ENCODE data around the gene RAPGEF5.

Gene RAPGEF5

GRCh38 chr7:22378199-22378980 is 21.4 kb upstream of the RAPGEF5 start:
- no peak for DNase-seq (ENCODE audit: low spot score)

DNA sequence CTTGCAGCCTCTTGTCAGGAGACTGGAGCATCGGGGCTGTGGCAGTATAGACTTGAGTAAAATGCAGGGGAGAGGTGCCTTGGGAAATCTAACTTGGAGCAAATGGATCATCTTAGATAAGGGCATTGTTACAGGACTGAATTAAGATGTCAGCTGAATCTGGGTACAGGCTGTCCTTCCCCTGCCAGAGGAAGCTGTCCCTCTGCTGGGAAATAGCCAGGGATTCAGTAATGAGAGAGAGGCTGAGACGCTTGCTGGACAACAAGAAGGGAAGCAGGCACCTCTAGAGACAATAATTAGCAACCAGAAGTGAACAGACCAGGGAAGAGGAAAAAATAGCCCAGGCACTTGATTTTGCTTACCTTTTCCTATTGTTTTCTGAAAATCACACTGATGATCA is 20.7 kb upstream of the RAPGEF5 start:
- DNase-seq (ENCODE audit: low spot score) = no peak

- peak; percentile 19 for DNase-seq (ENCODE audit: low spot score)
Observed at GRCh38 chr7:22375359-22376048, 18.6 kb upstream of the RAPGEF5 start.

DNA sequence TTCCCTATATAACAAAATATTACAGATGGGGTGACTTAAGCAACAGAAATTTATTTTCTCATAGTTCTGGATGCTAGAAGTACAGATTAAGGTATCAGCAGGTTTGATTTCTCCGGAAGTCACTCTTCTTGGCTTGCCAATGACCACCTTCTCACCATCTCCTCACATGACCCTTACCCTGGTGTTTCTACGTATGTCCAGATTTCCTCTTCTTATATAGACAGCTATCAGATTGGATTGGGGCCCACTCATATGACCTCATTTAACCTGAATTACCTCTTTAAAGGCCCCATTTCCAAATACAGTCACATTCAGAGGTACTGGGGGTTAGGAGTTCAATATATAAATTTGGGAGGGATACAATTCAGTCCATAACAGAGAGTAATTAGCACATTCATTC is 17.0 kb upstream of the RAPGEF5 start:
- DNase-seq (ENCODE audit: low spot score) = no peak

- no peak for DNase-seq (ENCODE audit: low spot score)
Observed at GRCh38 chr7:22373388-22373787, 16.4 kb upstream of the RAPGEF5 start.

- DNase-seq (ENCODE audit: low spot score) = no peak
Observed at GRCh38 chr7:22372863-22373262, 15.9 kb upstream of the RAPGEF5 start.

GRCh38 chr7:22371878-22372277 is 14.9 kb upstream of the RAPGEF5 start:
- DNase-seq (ENCODE audit: low spot score) = no peak

GRCh38 chr7:22364900-22365299 is 7.9 kb upstream of the RAPGEF5 start:
- no peak for DNase-seq (ENCODE audit: low spot score)

- no peak for DNase-seq (ENCODE audit: low spot score)
Observed at GRCh38 chr7:22363756-22364422, 6.9 kb upstream of the RAPGEF5 start.

DNA sequence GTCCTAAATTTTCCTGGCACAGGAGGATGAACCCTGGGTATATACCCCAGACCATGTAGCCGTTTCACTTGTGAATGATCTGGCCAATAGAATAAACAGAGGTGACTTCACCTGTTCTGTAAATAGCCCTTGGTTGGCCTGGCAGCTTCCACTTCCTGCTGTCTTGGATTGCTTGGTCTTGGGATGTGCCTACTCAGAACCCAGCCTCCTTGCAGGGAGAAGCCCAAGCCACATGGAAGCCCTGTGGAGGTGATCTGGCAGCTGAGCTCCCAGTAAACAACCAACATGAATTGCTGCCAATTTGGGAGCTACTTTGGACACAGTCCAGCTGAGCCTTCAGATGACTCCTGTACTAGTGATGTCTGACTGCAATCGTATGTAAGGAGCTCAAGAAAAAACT is 4.8 kb upstream of the RAPGEF5 start:
- DNase-seq (ENCODE audit: low spot score) = peak; percentile 85

- no peak for DNase-seq (ENCODE audit: low spot score)
Observed at GRCh38 chr7:22361320-22361719, 4.4 kb upstream of the RAPGEF5 start.

DNA sequence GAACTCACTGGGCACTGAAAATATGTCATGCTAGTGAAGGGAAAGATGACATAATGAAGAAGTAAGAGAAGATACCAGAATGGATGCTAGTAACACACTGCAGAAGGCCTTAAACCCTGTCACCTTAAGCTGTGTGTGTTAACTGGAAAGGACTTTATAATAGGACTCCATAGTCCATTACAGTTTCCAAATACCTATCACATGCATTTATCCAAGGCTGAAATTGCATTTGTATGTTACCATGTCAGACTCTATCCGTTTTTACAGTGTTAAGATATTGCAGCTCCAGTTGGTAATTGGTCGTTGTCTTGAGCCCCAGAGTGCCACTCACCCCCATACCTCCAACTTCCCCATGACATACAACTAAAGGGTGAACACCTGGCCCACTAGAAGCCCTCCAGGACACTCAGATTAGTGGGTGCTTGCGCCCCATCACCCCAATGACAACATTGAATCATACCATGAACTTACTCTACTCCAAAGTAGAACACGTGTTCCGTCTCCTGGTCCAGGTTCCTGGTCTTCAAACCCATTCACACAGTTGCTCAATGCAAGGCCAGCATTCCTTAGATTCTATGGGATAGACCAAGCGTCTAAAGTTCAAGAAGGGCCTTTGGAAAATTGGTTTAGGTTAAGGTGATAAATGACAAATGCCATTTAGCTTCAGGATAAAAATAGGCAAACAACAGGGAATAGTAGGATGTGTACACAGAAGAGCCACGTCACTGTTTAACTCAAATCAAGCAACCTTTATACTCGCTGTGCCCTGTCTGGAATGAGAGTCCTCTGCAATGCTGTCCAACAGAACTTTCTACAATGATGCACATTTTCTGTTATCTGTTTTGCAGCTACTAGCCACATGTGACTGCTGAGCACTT is 2.1 kb upstream of the RAPGEF5 start:
- DNase-seq (ENCODE audit: low spot score) = no peak

GRCh38 chr7:22357311-22358175 is 589 bp upstream of the RAPGEF5 start:
- peak; percentile 92 for DNase-seq (ENCODE audit: low spot score)

- no peak for DNase-seq (ENCODE audit: low spot score)
Observed at GRCh38 chr7:22356010-22356691, 803 bp downstream of the RAPGEF5 start.

DNA sequence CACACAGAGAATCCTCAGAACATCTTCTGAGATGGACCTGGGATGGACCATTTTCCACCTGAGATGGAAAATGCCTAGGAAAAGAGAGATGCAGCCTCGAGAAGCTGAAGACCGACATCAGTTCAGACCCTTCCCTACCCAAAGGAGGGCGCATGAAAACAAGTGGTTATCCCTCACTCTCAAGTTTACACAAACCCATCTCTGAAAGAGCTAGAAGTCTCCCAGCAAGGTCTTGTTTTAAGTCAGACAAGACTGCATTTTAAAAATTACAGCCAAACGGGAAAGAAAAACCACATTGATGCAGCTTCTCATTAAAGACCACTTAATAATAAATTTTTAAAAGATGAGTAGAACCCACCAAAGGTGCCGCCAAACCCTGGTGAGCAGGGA is 1.3 kb downstream of the RAPGEF5 start:
- no peak for DNase-seq (ENCODE audit: low spot score)

DNA sequence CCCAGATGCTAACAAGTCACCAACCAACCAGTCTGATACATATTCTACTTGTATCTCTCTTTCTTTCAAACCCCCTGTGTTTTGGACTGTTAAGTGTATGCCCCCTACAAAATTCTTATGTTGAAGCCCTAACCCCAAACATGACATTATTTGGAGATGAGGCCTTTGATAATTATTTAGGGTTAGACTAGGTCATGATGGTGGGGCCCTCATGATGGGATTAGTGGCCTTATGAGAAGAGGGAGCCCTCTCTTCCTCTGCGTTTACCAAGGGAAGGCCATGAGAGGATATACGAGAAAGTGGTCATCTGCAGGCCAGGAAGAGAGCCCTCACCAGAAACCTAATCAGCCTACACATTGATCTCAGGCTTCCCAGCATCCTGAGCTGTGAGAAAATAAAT is 2.5 kb downstream of the RAPGEF5 start:
- no peak for DNase-seq (ENCODE audit: low spot score)

DNA sequence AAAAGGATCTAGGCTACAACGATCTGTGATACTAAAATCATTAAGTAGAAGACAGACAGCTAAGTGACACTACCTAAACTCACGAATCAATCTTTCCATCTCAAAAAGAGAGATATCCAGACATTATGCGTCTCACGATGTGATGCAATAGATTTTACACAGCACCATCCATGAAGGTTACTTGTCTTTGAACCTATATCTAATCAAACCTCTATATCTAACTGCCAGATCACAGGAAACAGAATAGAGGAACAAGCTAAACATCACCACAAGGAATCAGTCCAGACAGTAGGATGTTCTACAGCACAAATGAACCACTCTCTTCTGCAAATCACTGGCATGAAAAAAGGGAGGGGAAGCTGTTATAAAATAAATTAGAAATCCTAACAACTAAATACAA is 4.1 kb downstream of the RAPGEF5 start:
- DNase-seq (ENCODE audit: low spot score) = no peak

GRCh38 chr7:22351878-22352277 is 5.1 kb downstream of the RAPGEF5 start:
- DNase-seq (ENCODE audit: low spot score) = peak; percentile 35

GRCh38 chr7:22351329-22351692 is 5.6 kb downstream of the RAPGEF5 start:
- DNase-seq (ENCODE audit: low spot score) = no peak

DNA sequence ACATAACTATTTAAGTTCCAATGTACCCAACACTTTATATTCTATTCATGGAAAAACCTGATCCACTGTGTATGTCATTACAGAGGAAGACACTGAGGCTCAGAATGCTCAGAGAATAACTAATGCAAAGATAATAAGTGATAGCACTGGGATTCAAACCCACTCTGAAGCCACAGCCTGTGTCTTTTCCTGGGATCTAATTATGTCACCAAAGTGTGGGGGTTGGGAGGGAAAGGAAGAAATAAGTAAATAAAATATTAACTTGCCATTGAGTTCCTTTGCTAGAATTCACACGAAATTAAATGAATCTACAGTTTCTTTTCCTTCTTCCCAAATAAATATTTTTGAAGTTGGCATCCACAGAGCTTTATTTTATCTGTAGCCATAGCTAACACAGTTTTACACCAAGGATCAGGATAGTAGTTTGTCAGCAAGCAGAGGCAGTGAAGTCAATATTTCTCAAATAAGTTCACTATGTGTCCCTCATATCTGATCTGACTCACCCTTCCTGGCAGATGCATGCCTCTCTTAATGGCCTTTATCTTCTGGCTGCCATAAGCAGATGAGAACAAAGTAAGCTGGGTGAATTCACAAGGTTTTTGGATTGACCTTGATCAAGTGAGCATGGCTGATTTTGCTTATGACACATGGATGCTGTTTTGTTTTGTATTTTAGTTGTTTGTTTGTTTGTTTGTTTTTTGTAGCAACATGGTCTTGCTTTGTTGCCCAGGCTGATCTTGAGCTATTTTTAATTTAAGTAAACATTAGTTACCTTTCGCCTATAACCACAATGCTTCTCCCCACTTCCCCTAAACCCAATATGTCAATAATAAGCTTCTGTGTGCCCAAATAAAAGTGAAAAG is 6.3 kb downstream of the RAPGEF5 start:
- DNase-seq (ENCODE audit: low spot score) = peak; percentile 42

Data from kidney tubule cell (primary cell).